NOMO-1 treated with dmso at 0.1 percent for 144 hours (cell line): ENCODE data around the gene C2orf68.
"Not testable (repeated sequence)": the region's sequence is repeated elsewhere in the genome, so short reads cannot be mapped to it uniquely, and the experiment has no call there.

ENCODE experiments used
- DNase-seq: peaks from one replicate; lab custom pipeline; 2025; ENCODE audit not compliant: unreplicated experiment; lab: John Stamatoyannopoulos, UW

C2orf68 gene

DNA sequence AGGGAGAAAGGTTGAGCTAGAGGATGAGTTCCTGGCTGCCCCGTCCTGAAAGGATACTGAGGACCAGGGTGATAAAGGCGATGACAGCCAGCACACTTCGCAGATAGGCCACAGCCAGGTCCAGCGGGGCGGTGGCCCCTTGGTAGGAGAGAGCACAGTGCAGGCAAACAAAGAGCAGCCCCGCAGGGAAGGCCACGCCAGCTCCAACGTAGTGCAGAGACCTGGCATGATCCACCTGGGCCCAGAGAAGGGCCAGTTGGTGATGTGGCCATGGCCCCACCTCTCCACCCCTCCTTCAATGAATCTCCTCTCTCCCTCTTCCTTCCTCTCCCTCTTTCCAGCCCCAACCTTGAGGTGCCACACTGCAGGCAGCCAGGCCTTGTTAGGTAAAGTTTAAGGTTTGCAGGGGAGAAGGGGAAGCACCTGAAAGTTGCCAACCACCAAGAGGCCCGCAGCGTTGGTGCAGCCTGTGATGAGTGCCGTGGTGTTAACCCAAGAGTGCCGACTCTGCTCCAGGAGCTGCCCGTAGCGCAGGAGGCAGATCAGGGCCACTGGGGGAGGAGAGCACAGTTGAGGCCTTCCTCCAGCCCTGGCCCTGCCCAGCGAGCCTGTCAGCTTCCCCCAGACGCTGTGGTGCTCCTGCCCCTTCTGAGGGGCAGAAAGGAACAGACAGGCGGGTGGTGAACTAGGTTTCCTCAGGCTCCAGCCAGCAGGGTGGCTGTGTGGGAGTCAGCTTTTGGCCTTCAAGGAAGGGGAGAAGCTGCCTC, 12.2 kb downstream of the C2orf68 start:
- no peak for DNase-seq

- no peak for DNase-seq
Measured at GRCh38 chr2:85598594-85599340, 13.1 kb downstream of the C2orf68 start.

DNA sequence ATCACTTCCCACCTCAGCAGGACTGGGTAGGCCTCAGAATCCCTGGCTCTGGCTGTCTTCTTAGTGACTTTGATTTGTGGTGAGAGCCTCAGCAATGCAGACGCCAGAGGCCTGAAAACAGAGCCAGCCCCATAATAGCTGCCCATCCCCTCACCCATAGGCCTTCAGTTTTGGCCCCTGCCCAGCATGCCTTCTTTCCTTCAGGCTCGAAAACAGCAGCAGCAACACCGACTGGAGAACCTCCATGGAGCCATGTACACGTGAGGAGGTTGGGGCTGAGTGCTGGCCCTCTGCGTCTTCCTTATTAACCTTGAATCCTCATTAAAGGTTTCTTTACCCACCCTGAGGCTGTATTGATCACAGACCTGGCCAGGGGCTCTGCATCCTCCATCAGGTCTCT, 14.6 kb downstream of the C2orf68 start:
- no peak for DNase-seq

DNA sequence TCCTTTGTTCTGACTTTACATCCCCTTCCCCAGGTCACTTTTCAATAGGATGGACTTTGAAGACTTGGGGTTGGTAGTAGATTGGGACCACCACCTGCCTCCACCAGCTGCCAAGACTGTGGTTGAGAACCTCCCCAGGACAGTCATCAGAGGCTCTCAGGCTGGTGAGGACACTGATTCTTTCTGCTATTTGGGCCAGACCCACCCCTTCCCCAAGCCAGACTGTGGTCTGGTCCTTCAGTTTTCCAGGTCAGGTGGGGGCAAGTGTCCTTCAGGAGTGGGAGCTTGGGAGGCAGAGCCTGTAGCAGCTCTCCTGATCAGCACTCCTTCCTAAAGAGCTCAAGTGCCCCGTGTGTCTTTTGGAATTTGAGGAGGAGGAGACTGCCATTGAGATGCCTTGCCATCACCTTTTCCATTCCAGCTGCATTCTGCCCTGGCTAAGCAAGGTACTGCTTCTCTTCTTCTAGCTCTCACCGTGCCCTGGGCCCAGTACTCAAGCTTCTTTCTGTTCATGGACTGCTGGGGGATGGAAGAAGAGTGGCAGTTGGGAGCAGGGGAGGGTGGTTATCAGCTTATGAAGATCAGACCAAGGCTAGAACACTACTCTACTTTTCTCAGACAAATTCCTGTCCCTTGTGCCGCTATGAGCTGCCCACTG, 15.3 kb downstream of the C2orf68 start:
- no peak for DNase-seq

DNA sequence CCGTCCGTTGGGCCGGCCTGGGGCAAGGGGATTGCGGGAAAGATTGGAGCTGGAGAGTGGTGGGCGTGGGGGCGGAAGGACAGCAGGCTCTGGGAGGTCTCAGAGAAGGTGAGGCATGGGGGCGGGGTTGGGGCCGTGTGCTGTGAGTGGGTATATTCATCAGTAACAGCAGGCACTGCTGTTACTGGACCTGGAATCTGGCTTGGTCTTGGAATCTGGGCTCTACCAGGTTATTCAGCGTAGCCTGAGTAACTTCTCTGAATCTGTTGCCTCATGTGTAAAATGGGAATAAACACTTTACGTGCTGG, 15.9 kb downstream of the C2orf68 start:
- DNase-seq: no peak

DNA sequence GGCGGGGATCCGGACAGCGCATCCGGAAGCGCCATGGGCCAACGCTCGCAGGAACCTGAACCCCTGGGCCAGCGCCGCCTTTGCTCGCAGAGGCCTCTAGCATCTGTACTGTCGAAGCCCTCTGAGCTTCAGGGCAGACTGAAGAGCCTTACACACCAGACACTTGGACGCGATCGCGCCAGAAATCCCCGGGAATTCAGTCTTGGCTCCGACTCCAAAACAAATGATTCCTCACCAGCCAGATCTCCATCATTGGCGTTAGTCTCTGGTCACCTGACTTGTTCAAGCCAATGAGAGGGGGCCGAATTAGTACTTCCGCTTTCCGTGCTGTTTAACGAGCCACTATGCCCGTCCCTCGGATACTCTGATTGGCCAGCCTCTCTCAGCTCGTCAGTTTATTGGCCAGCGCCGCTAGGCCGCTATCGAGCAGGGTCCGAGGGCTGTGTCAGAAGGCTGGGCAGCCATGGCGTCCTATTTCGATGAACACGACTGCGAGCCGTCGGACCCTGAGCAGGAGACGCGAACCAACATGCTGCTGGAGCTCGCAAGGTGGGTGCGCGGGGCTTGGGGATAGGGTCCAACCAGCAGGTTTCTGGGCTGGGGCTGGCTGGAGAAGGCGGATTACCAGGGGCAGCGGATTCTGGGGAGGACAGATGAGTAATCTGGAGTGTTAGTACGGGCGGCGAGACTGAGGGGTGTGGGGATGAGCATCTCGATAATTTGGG, 16.4 kb downstream of the C2orf68 start, which contains the start of gene RNF181:
Gene RNF181 (plus strand): TSS at position 445 of the 725 bp plus-strand sequence. CDS start 19 bp downstream, at position 464.
- DNase-seq: peak; percentile 98

- DNase-seq: no peak
Measured at GRCh38 chr2:85594715-85595300, 17.1 kb downstream of the C2orf68 start.

- DNase-seq: no peak
Measured at GRCh38 chr2:85593023-85593422, 18.8 kb downstream of the C2orf68 start.

GRCh38 chr2:85592299-85592698, 19.6 kb downstream of the C2orf68 start:
- not testable (repeated sequence) for DNase-seq

DNA sequence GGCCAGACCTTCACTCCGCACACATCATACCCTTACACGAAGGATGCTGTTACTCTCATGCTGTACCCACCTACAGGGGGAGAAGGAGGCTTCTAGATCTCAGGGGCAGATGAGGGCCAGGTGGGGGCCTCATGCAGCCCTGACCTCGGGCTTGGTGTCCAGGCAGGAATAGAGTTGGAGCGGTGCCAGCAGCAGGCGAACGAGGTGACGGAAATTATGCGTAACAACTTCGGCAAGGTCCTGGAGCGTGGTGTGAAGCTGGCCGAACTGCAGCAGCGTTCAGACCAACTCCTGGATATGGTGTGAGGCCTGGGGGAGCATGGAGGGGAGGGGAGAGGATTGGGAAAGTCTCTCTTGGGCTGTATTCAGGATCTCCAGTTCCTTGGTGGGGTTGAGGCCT, 20.3 kb downstream of the C2orf68 start:
- DNase-seq: no peak

GRCh38 chr2:85590950-85591349, 20.9 kb downstream of the C2orf68 start:
- DNase-seq: no peak

GRCh38 chr2:85589982-85590791, 21.7 kb downstream of the C2orf68 start:
- no peak for DNase-seq

- DNase-seq: no peak
Measured at GRCh38 chr2:85589181-85589580, 22.7 kb downstream of the C2orf68 start.

DNA sequence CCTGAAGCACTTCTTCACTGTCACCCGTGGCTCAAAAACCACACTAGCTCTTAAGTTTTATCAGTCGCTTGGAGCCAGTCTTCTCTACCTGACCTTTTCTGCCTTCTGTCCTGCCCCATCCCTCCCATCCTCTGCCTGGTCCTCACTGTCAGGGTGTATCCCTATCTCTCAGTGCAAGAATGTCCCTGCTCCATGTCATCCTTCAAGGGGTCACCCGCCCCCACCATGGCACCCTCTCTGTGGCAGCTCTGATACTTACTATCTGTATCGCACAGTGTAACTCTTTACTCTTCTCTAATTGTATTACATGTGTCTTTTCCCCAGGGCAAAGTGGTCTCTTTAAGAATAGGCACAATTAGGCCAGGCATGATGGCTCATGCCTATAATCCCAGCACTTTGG, 23.2 kb downstream of the C2orf68 start:
- DNase-seq: no peak

DNA sequence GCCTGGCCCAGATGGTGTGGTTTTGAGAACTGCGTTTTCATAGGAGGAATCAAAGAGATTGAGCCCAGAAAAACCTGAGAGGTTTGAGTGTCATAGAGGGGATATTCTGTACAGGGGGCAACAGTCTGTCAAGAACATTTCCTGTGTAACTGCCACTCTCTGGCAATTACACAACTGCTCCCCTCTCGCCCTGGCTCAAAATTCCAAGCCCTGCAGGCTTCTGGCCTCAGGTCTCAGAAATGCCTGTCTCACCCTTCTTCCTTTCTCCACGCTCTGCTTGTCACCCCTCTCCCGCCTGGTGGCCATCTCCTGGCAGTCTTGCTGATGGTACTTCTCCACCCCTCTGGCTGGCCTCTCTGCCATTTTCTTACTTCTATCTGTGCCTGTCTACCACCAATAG, 23.6 kb downstream of the C2orf68 start:
- DNase-seq: no peak

DNA sequence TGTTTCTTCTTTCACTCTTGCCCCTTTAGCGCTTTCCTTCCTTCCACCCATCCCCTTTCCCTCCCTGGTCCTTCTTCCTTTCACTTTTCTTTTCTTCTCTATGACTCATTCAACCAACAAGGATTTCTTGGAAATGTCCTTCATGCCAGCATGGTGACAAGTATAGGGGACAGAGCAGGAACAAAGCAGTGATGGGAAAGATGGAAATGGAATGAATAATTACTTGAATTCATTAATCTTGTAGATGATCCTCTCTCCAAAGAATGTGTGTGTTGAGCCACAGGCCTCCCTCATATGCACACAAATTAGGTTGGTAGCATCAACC, 26.1 kb downstream of the C2orf68 start:
- no peak for DNase-seq

- no peak for DNase-seq
Measured at GRCh38 chr2:85584857-85585780, 26.7 kb downstream of the C2orf68 start.

- DNase-seq: no peak
Measured at GRCh38 chr2:85584354-85584856, 27.5 kb downstream of the C2orf68 start, which contains the start of gene VAMP5. VAMP5 (plus strand) TSS chr2:85584431; CDS start chr2:85584491, 60 bp downstream.
